Urinary bladder (tissue), 4 donors: ENCODE data around the gene CTSS. TPM values are rescaled to one million over a fixed set of nuclear protein-coding genes. Genes with fewer than 3 reads are reported as not detected.
"Not testable (repeated sequence)": the region's sequence is repeated elsewhere in the genome, so short reads cannot be mapped to it uniquely, and the experiment has no call there.

Experiments used
- DNase-seq: peaks from one replicate; pipeline ENCODE4 v3.0.0-alpha.2; 2015; ENCODE audit errors: extremely low spot score
- H3K27ac ChIP-seq: one replicate; pipeline ENCODE4 v1.5.1; 2013; ENCODE audit warnings: low read depth, mild to moderate bottlenecking, moderate library complexity
- H3K36me3 ChIP-seq: one replicate; pipeline ENCODE4 v1.6.1; 2013; ENCODE audit warnings: mild to moderate bottlenecking, moderate library complexity; ENCODE audit not compliant: insufficient read depth
- H3K4me1 ChIP-seq: one replicate; pipeline ENCODE4 v1.6.1; 2013; ENCODE audit warnings: mild to moderate bottlenecking, moderate library complexity; ENCODE audit not compliant: insufficient read depth
- H3K4me3 ChIP-seq: one replicate; pipeline ENCODE4 v1.5.1; 2013; ENCODE audit warnings: low read depth, low read length
- WGBS: extraction: QIAGEN DNeasy Blood & Tissue Kit; methylation state at CpG from one replicate; pipeline ENCODE4 v1.1.7; 2013; 5-methylcytosine and 5-hydroxymethylcytosine counted together
- polyA plus RNA-seq: library from polyadenylated mRNA; stranded (reverse); fragments of 200-250 nt; gene quantifications from one replicate; pipeline ENCODE4 v1.2.3, GENCODE V29; 2013
- total RNA-seq: library from RNA; depleted of rRNA; stranded (reverse); fragments of >200 nt; gene quantifications from one replicate; pipeline ENCODE4 v1.2.3, GENCODE V29; 2014
- donor health status: healthy with polysubstance abuse.
- donor health status: healthy.

The CTSS gene
- total and polyA plus RNA-seq, 2 donors = 44.8 to 58.2 TPM

DNA sequence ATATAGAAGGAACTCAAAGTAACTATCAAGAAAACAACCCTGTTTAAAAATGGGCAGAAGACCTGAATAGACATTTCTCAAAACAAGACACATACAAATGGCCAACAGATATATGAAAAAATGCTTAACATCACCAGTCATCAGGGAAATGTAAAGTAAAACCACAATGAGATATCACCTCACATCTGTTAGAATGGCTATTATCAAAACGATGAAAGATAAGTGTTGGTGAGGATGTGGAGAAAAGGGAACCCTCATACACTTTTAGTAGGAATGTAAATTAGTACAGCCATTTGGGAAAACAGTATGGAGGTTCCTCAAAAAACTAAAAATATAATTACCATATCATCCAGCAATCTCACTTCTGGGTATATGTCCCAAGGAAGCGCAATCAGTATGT, 3.0 kb downstream of the CTSS start:
- no peak for DNase-seq
- peaks cover 2% of the 10 kb centered on the region for H3K36me3 ChIP-seq
- 93% methylated on average over 2 of the region's 2 CpGs for WGBS
- H3K4me3 ChIP-seq = no peak overlapping the region
- H3K27ac ChIP-seq = no peak overlapping the region
- peaks cover 2% of the 10 kb centered on the region for H3K4me1 ChIP-seq

DNA sequence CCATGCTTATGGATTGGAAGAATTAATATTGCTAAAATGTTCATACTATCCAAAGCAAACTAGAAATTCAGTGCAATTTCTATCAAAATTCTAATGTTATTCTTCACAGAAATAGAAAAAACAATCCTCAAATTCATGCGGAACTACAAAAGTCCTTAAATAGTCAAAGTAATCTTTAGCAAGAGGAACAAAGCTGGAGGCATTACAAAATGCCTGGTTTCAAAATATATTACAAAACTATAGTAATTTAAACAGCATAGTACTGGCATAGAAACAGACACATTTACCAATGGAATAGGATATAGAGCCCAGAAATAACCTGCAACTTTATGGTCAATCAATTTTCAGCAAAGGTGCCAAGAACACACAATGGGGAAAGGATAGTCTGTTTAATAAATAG, 3.8 kb downstream of the CTSS start:
- no peak for DNase-seq
- Histone ChIP-seq H3K36me3 (peaks cover 4% of the 10 kb centered on the region), H3K4me3 (no peak overlapping the region), H3K27ac (no peak overlapping the region), H3K4me1 (peaks cover 2% of the 10 kb centered on the region)
- WGBS = 88% methylated on average over 1 of the region's 1 CpG

DNA sequence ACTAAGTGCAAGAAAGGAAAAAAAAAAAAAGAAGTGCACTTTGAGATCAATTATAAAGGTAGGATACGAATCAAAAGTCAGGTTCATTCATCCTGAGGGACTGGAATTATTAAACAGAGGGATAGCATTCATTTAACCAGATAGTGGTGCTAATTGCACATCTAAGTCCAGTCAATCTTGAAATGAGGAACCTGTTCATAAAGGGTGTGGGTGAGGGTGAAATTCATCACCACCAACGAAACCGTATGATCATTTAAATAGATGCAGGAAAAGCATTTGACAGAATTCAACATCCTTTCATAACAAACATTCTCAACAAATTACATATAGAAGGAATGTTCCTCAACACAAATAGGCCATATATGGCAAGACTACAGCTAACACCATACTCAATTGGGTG, 5.6 kb downstream of the CTSS start:
- H3K36me3 ChIP-seq = peaks cover 4% of the 10 kb centered on the region
- no peak for DNase-seq
- H3K4me1 ChIP-seq = peaks cover 2% of the 10 kb centered on the region
- H3K27ac ChIP-seq = no peak overlapping the region
- no peak overlapping the region for H3K4me3 ChIP-seq
- 80% methylated on average over 3 of the region's 3 CpGs for WGBS

DNA sequence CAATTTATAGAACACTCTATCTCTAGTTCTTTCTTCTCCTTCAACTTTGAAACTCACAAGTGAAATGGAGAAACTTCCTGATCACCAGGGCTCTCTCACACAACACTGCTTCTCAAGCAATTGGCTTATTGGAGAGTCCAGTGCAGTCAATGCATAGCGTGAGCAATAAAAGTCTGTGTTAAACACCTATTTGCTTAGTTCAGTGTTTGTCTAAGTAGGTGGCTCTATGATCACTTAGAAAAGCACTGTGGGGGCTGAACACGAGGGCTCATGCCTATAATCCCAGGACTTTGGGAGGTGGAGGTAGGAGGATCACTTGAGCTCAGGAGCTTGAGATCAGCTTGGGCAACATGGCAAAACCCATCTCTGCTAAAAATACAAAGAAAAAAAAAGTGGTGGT, 12.2 kb downstream of the CTSS start:
- Histone ChIP-seq H3K36me3 (peaks cover 2% of the 10 kb centered on the region), H3K4me1 (no peaks in the 10 kb centered on the region), H3K27ac (no peak overlapping the region), H3K4me3 (no peak overlapping the region)
- DNase-seq = no peak
- WGBS = 90% methylated on average over 2 of the region's 2 CpGs

DNA sequence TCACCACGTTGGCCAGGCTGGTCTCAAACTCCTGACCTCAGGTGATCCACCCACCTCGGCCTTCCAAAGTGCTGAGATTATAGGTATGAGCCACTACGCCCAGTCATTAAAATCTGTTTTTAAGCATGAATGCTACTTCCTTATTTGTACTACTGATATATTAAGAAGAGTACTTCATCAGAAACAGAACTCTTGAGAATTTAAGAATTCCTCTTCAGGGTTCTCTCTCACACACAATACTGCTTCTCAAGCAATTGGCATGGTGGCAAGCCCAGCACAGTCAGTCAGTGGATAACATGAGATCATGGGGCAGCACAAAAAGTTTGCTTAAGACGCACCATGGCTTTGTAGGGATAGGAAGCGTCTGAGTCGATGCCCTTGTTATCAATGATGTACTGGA, 14.1 kb downstream of the CTSS start:
- Histone ChIP-seq H3K4me3 (no peak overlapping the region), H3K36me3 (no peaks in the 10 kb centered on the region)

DNA sequence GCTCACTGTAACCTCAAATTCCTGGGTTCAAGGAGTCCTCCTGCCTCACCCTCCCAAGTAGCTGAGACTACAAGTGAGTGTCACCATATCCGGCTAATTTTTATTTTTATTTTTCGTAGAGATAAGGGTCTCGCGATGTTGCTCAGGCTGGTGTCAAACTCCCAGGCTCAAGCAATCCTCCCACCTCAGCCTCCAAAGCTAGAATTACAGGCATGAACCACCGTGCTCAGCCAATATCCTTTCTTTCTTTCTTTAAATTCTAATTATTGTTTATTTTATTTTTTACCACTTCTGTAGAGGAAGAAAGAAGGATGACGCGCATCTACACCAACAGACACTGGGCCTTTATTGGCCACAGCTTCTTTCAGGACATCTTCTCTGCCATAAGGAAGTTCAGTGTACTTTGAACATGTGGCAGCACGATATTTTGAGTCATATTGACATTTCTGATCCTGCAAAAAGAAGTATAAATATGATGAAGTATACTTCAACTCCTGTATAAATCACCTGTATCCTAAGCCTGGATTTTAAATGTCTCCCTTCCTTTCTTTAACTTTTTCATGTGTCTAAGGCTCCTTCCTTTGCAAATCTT, 15.8 kb downstream of the CTSS start:
- Histone ChIP-seq H3K27ac (no peak overlapping the region), H3K4me3 (no peak overlapping the region), H3K4me1 (no peaks in the 10 kb centered on the region), H3K36me3 (peaks cover 1% of the 10 kb centered on the region)
- WGBS = 92% methylated on average over 8 of the region's 8 CpGs
- DNase-seq = no peak

More for the DNA sequence above, 14.1 kb downstream of the CTSS start:
- no peak for DNase-seq
- WGBS = 94% methylated on average over 6 of the region's 6 CpGs
- H3K4me1 ChIP-seq = no peaks in the 10 kb centered on the region
- H3K27ac ChIP-seq = no peak overlapping the region

DNA sequence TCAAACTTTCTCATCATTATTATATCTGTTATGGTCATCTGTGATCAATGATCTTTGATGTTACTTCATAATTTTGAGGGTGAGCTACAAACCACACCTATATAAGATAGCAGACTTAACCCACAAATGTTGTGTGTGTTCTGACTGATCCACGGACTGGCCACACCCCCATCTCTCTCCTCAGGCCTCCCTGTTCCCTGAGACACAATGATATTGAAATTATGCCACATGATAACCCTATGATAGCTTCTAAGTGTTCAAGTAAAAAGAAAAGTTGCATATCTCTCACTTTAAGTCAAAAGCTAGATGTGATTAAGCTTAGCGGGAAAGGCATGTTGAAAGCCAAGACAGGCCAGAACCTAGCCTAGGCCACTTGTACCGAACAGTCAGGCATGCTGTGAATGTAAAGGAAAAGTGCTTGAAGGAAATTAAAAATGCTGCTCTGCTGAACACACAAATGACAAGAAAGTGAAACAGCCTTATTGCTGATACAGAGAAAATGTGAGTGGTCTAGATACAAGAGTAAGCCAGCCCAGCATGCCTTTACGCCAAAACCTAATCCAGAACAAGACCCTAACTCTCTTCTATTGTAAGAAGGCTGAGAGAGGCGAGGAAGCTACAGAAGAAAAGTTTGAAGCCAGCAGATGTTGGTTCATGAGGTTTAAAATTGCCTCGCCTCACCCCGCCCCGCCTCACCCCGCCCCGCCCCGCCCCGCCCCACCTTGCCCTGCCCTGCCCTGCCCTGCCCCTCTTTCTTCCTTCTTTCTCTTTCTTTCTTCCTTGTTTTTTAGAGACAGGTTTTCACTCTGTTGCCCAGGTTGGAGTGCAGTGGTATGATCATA, 16.5 kb downstream of the CTSS start:
- 91% methylated on average over 12 of the region's 12 CpGs for WGBS

DNA sequence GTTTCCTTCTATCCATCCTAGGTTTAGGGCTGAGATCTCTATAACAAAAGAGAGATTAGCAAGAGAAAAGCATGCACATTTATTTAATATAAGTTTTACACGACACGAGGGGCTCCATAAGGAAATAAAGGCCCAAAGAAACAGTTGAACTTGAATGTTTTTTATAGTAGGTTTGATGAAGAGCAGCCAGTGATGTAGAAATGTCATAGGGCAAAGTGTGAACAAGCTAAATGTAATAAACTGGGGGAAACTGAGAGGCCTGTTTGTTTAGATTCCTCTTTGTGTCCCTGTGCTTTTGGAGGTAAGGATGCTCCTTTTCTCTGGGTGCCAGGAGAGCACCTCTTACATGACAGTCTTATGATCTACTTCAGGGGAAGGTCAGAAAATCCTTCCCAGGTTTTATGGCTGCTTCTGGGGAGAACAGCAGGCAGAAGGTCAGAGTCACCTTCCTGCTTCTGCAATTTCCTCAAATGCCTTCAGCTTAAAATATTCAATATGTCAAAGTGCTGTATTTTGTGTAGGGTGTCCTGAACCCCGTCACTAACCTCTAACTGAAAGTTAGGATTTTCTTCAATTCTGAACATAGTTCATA, 35.4 kb downstream of the CTSS start:
- no peaks in the 10 kb centered on the region for H3K4me1 ChIP-seq
- DNase-seq = no peak
- no peaks in the 10 kb centered on the region for H3K36me3 ChIP-seq
- H3K4me3 ChIP-seq = no peak overlapping the region
- no peak overlapping the region for H3K27ac ChIP-seq
- WGBS = 55% methylated on average over 3 of the region's 3 CpGs

More for the DNA sequence above, 16.5 kb downstream of the CTSS start:
- Histone ChIP-seq H3K27ac (no peak overlapping the region), H3K4me3 (no peak overlapping the region), H3K36me3 (peaks cover 1% of the 10 kb centered on the region), H3K4me1 (no peaks in the 10 kb centered on the region)
- DNase-seq = no peak

DNA sequence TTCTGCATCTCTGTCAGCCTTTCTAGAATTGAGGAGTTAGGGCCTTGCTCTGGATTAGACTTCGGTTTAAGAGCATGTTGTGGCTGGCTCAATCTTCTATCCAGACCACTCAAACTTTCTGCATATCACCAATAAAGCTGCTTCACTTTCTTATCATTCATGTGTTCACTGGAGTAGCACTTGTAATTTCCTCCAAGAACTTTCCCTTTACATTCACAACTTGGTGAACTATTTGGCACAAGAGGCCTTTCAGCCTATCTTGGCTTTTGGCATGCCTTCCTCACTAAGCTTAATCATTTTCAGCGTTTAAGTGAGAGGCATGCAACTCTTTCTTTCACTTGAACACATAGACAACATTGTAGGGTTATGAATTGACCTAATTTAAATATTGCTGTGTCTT, 41.2 kb downstream of the CTSS start:
- DNase-seq = no peak
- 69% methylated on average over 2 of the region's 2 CpGs for WGBS
- H3K36me3 ChIP-seq = no peaks in the 10 kb centered on the region

DNA sequence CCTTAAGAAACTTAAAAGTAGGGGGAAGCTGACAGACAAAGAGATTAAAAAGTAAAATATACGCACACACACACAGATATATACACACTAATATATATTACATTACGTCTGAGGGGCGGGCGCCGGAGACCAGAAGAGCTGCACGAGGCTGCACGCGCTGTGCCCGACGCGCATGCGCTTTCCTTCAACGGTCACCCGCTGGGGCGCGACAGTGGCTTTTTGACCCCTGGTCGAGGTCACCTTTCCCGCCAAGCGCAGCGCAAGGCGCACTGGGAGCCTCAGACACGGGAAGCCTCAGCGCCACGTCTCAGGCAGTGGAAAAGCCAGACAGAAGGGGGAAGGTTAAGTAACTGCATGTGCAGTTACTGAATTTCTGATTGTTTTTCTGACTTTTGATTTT, 44.9 kb downstream of the CTSS start, which contains the start of gene HORMAD1:
Gene HORMAD1 (minus strand): TSS at position 193 of the 400 bp plus-strand sequence. CDS start 1,390 bp downstream, outside the sequence.
- DNase-seq = no peak
- Histone ChIP-seq H3K27ac (no peak within 1 kb of the TSS), H3K36me3 (no peaks in the 10 kb centered on the region), H3K4me1 (no peaks in the 10 kb centered on the region), H3K4me3 (no peak within 1 kb of the TSS)
- WGBS = 96% methylated on average over 24 of the region's 24 CpGs

More for the DNA sequence above, 41.2 kb downstream of the CTSS start:
- Histone ChIP-seq H3K27ac (no peak overlapping the region), H3K4me1 (no peaks in the 10 kb centered on the region), H3K4me3 (no peak overlapping the region)

DNA sequence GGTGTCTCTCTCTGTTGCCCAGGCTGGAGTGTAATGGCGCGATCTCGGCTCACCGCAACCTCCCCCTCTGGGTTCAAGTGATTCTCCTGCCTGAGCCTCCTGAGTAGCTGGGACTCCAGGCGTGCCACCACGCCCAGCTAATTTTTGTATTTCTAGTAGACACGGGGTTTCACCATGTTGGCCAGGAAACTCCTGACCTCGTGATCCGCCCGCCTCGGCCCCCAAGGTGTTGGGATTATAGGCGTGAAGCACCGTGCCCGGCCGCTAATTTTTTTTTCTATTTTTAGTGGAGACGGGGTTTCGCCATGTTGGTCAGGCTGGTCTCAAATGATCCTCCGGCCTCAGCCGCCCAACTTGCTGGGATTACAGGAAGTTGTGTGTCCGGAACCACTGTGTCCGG, 45.5 kb downstream of the CTSS start:
- H3K4me1 ChIP-seq = no peaks in the 10 kb centered on the region
- H3K27ac ChIP-seq = no peak overlapping the region
- no peak overlapping the region for H3K4me3 ChIP-seq
- WGBS = 96% methylated on average over 21 of the region's 21 CpGs
- H3K36me3 ChIP-seq = no peaks in the 10 kb centered on the region
- DNase-seq = no peak

DNA sequence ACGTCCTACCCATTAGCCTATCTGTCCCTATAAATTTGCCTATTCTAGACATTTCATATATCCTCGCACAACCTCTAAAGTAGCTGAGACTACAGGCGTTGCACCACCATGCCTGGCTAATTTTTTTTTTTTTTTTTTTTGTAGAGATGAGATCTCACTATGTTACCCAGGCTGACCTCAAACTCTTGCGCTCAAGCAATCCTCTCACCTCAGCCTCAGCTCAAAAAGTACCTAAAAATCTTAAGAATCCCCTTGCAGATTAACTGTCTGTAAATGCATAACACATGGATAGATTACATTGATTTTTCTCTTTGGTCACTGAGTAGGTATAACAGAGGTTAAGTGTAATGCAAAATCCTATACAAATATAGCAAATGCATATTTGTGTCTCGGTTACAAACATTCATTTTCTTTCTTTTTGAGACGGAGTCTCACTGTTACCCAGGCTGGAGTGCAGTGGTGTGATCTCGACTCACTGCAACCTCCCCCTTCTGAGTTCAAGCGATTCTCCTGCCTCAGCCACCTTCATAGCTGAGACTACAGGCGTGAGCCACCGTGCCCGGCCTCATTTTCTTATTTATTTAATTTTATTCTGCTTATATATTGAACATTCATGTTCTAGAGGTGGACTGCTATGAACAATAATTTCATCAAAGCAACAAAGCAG, 47.2 kb downstream of the CTSS start:
- WGBS = 75% methylated on average over 11 of the region's 11 CpGs

DNA sequence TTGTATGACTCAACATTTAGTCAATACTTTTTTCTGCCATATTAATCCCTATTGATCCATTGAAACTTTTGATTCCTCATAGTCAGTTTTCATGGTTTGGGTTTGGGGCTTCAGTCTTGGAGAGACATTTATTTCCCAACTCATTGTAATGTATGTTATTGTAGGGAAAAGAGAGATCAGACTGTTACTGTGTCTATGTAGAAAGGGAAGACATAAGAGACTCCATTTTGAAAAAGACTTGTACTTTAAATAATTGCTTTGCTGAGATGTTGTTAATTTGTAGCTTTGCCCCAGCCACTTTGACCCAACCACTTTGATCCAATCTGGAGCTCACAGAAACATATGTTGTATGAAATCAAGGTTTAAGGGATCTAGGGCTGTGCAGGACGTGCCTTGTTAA, 56.5 kb downstream of the CTSS start:
- WGBS = 48% methylated on average over 1 of the region's 1 CpG
- not testable (repeated sequence) for DNase-seq, H3K4me1 ChIP-seq

More for the DNA sequence above, 47.2 kb downstream of the CTSS start:
- H3K36me3 ChIP-seq = no peaks in the 10 kb centered on the region
- H3K4me1 ChIP-seq = no peaks in the 10 kb centered on the region
- no peak overlapping the region for H3K27ac ChIP-seq
- no peak overlapping the region for H3K4me3 ChIP-seq
- DNase-seq = no peak

More for the DNA sequence above, 56.5 kb downstream of the CTSS start:
- H3K27ac ChIP-seq, H3K4me3 ChIP-seq, H3K36me3 ChIP-seq: not testable (repeated sequence)
